K562 (cell line): Measurements from ENCODE around the gene PDZK1IP1. TPM values are rescaled to one million over a fixed set of nuclear protein-coding genes. Genes with fewer than 3 reads are reported as not detected.
A peak's percentile ranks its signal among the peaks of the same experiment; 100 is the strongest.

Experiments used
- ARNT ChIP-seq, 2 experiments: fragments of 450-650 bp; IDR thresholded peaks; 2 replicates each; pipeline ENCODE4 v1.6.1; 2016; ENCODE audit warnings: mild to moderate bottlenecking in 1 of 2
- ATF7 ChIP-seq: fragments of 450-650 bp; IDR thresholded peaks from 2 replicates; pipeline ENCODE4 v1.7.1; 2014; ENCODE audit warnings: mild to moderate bottlenecking, moderate library complexity
- EHMT2 ChIP-seq: fragments of 450-650 bp; IDR thresholded peaks from 2 replicates; pipeline ENCODE4 v1.6.1; 2018; ENCODE audit warnings: antibody characterized with exemption
- GABPB1 ChIP-seq: sonication (generic); formaldehyde crosslinking; IDR thresholded peaks from 2 replicates; pipeline ENCODE4 v1.8.0; 2022; ENCODE audit warnings: mild to moderate bottlenecking, missing genetic modification reagents
- GATA2 ChIP-seq: sonication (generic); formaldehyde crosslinking; IDR thresholded peaks from 2 replicates; pipeline ENCODE4 v1.4.0; 2020; ENCODE audit warnings: mild to moderate bottlenecking, missing genetic modification reagents
- RCOR1 ChIP-seq, 2 experiments: IDR thresholded peaks; 2 replicates each; pipeline ENCODE4 v1.6.1; 2012; ENCODE audit warnings: low read depth in 2 of 2, low read length in 2 of 2, borderline replicate concordance in 1 of 2, improper control_type of control experiment in 1 of 2
- TRIM24 ChIP-seq, 2 experiments: fragments of 450-650 bp; IDR thresholded peaks; 2 replicates each; pipeline ENCODE4 v1.6.1; 2016
- XRCC3 ChIP-seq: fragments of 450-650 bp; IDR thresholded peaks from 2 replicates; pipeline ENCODE4 v1.6.1; 2017; ENCODE audit warnings: mild to moderate bottlenecking, moderate library complexity
- ZMIZ1 ChIP-seq, 2 experiments: fragments of 150-350 bp in 1 of 2; IDR thresholded peaks; 2 replicates each; pipeline ENCODE4 v1.6.1; 2012 to 2016; ENCODE audit warnings: low read depth in 2 of 2, low read length in 2 of 2, mild to moderate bottlenecking in 1 of 2, moderate library complexity in 1 of 2
- ZNF124 ChIP-seq: sonication (generic); formaldehyde crosslinking; IDR thresholded peaks from 2 replicates; pipeline ENCODE4 v1.8.1; 2022; ENCODE audit warnings: missing genetic modification reagents
- ZNF197 ChIP-seq: fragments of 200-800 bp; sonication (Bioruptor generic); IDR thresholded peaks from 2 replicates; pipeline ENCODE4 v1.6.1; 2016; ENCODE audit warnings: low read depth, missing genetic modification characterization, missing compliant biosample characterization
- ZNF280B ChIP-seq: fragments of 250-450 bp; sonication (Bioruptor Pico); IDR thresholded peaks from 2 replicates; pipeline ENCODE4 v1.5.1; 2021; ENCODE audit warnings: mild to moderate bottlenecking
- ZNF511 ChIP-seq: sonication (generic); formaldehyde crosslinking; IDR thresholded peaks from 2 replicates; pipeline ENCODE4 v1.8.0; 2022; ENCODE audit warnings: mild to moderate bottlenecking, missing genetic modification reagents
- ZNF76 ChIP-seq: fragments of 250-450 bp; sonication (Bioruptor Pico); IDR thresholded peaks from 2 replicates; pipeline ENCODE4 v1.4.0; 2020; ENCODE audit warnings: mild to moderate bottlenecking, moderate library complexity, borderline replicate concordance
- ZNF79 ChIP-seq: fragments of 250-450 bp; sonication (Bioruptor Pico); IDR thresholded peaks from 2 replicates; pipeline ENCODE4 v1.4.0; 2020; ENCODE audit warnings: low read depth, mild to moderate bottlenecking, moderate library complexity
- polyA plus RNA-seq, 8 experiments: library from polyadenylated mRNA; depleted of rRNA in 4 of 8; stranded (reverse) in 5 of 8; unstranded in 3 of 8; fragments of >200 nt; fragmentation: Nextera tagmentation in 2 of 8; fragmentation: Illumina TruSeq in 1 of 8; extraction: Ambion mirVana in 2 of 8; extraction: Trizol in 1 of 8; gene quantifications; 2 replicates each; pipeline versions ENCODE4 v1.2.1 to v1.2.3, GENCODE V29; 2011 to 2014; ENCODE audit warnings: inconsistent platforms in 1 of 8, missing spikeins in 1 of 8
- total RNA-seq, 7 experiments: library from RNA; depleted of rRNA in 6 of 7; stranded (reverse); fragments of >200 nt in 6 of 7; fragmentation: Illumina TruSeq in 2 of 7; extraction: Trizol in 2 of 7; gene quantifications; 2 replicates each; pipeline versions ENCODE4 v1.2.1 to v1.2.3, GENCODE V29; 2011 to 2021; ENCODE audit warnings: low replicate concordance in 1 of 7
- TF ChIP-seq, protein P1 (sequence below): fragments of 450-650 bp; IDR thresholded peaks from 2 replicates; pipeline ENCODE4 v1.6.1; 2016; ENCODE audit warnings: borderline replicate concordance
- TF ChIP-seq, protein P2 (sequence below): fragments of 450-650 bp; conservative IDR thresholded peaks from 2 replicates; pipeline ENCODE4 v1.6.1; 2016; ENCODE audit warnings: missing genetic modification characterization, low read depth, mild to moderate bottlenecking, control low read depth, missing compliant biosample characterization

The PDZK1IP1 gene
- total and polyA plus RNA-seq, 9 of the 15 experiments (the other 6 are each of a cell fraction or from before 2014, with no cell fraction given), result 0.17 to 0.68 (median 0.53) TPM; not detected in 2

DNA sequence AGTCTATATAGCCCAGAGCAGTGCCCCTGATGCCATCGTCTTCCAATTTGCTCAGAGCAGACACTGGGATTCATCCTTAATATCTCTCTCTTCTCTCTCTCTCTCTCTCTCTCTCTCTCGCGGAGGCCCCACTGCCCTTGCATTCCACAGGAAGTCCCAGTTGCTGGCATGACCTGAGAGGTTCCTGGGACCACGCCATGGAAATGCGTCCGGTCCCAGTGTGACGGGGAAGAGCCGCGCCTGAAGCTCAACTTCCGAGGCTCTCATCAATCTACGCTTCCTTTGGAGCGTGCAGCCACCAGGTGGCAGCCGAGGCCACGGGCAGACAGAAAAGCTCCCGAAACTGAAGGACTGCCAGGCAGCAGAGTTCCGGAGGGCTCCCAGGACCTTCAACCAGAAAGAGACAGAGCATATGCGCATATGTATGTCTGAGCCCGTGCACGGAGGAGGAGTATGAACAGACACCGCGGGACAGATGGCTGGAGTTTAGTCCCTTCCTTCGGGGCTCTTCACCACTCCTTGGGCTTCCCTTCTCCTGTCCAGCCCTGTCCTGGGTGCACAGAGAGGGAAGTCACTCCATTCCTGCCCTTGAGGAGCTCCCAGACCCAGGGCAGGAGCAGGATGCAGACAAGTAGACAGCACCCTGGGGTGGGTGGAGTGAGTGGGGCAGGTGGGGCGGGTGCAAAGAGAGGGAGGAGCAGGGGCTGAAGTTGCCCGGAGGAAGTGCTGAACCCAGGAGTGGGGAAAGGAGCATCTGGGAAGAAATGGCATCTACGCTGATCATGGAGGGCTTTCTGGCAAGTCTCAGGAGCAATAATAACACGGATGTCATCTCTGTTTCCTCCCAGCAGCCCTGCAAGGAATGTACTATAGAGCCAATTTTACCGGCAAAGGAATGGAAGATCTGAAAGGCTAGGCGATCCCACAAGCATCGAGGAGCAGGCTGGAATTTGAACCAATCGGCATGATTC lies 10.5 kb downstream of the PDZK1IP1 start (continued):
- no peak for TF ChIP-seq ZMIZ1 (IDR thresholded peaks at IDR 0.05; ENCODE audit: low read depth in 2 of 2, low read length in 2 of 2)
- no peak for TF ChIP-seq ZNF511 (CRISPR knock-in tag)
- peak; percentile 81 for TF ChIP-seq ATF7
- no peak for TF ChIP-seq ZNF197 (CRISPR knock-in tag)
- TF ChIP-seq, protein P1, sequence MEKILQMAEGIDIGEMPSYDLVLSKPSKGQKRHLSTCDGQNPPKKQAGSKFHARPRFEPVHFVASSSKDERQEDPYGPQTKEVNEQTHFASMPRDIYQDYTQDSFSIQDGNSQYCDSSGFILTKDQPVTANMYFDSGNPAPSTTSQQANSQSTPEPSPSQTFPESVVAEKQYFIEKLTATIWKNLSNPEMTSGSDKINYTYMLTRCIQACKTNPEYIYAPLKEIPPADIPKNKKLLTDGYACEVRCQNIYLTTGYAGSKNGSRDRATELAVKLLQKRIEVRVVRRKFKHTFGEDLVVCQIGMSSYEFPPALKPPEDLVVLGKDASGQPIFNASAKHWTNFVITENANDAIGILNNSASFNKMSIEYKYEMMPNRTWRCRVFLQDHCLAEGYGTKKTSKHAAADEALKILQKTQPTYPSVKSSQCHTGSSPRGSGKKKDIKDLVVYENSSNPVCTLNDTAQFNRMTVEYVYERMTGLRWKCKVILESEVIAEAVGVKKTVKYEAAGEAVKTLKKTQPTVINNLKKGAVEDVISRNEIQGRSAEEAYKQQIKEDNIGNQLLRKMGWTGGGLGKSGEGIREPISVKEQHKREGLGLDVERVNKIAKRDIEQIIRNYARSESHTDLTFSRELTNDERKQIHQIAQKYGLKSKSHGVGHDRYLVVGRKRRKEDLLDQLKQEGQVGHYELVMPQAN, result no peak
- TF ChIP-seq, protein P2, sequence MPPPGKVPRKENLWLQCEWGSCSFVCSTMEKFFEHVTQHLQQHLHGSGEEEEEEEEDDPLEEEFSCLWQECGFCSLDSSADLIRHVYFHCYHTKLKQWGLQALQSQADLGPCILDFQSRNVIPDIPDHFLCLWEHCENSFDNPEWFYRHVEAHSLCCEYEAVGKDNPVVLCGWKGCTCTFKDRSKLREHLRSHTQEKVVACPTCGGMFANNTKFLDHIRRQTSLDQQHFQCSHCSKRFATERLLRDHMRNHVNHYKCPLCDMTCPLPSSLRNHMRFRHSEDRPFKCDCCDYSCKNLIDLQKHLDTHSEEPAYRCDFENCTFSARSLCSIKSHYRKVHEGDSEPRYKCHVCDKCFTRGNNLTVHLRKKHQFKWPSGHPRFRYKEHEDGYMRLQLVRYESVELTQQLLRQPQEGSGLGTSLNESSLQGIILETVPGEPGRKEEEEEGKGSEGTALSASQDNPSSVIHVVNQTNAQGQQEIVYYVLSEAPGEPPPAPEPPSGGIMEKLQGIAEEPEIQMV (tag), result no peak
- TF ChIP-seq ZNF280B (CRISPR knock-in tag), result no peak
- TF ChIP-seq ZNF76 (CRISPR knock-in tag), result no peak
- no peak for TF ChIP-seq GATA2 (CRISPR knock-in tag)
- no peak for TF ChIP-seq ZNF79 (CRISPR knock-in tag)
- peak; percentile 86 for TF ChIP-seq GABPB1 (CRISPR knock-in tag)
- TF ChIP-seq RCOR1 (IDR thresholded peaks at IDR 0.05; ENCODE audit: borderline replicate concordance in 1 of 2, low read depth in 2 of 2, low read length in 2 of 2), result peak; percentile 11 to 73; a peak in 2 of 4 replicates
- no peak for TF ChIP-seq EHMT2
- peak in 1 of 2 experiments; percentile 52; a peak in 1 of 4 replicates for TF ChIP-seq ARNT (IDR thresholded peaks at IDR 0.05)
- TF ChIP-seq TRIM24 (IDR thresholded peaks at IDR 0.05), result no peak
- no peak for TF ChIP-seq XRCC3
- TF ChIP-seq ZNF124 (CRISPR knock-in tag), result no peak
